CD4-positive, alpha-beta T cell treated with Interferon alpha-2 for 1 hour (primary cell): ENCODE data around the gene PALS2.

ENCODE experiments used
- DNase-seq, 2 donors: peaks; one replicate each; pipeline ENCODE4 v3.0.0-alpha.2; 2020 to 2022

The PALS2 gene

GRCh38 chr7:24572997-24573553, at the start of gene PALS2:
TSS of gene PALS2 (plus strand) at chr7:24573452. CDS start at chr7:24623668, 50,216 bp downstream.
- DNase-seq = peak; percentile 85 to 87

GRCh38 chr7:24531255-24531654, 42.0 kb upstream of the PALS2 start:
- no peak for DNase-seq

- no peak for DNase-seq
These were observed 36.6 kb upstream of the PALS2 start for GRCh38 chr7:24536682-24537081.

- no peak for DNase-seq
These were observed 32.3 kb upstream of the PALS2 start for GRCh38 chr7:24540956-24541355.

GRCh38 chr7:24545215-24545614, 28.0 kb upstream of the PALS2 start:
- DNase-seq = no peak

GRCh38 chr7:24548390-24548789, 24.9 kb upstream of the PALS2 start:
- DNase-seq = no peak

GRCh38 chr7:24549991-24550390, 23.3 kb upstream of the PALS2 start:
- DNase-seq = no peak

GRCh38 chr7:24555184-24555583, 18.1 kb upstream of the PALS2 start:
- no peak for DNase-seq

- no peak for DNase-seq
These were observed 17.5 kb upstream of the PALS2 start for GRCh38 chr7:24555719-24556118.

- DNase-seq = peak in 1 of 2 donors; percentile 13
These were observed 12.5 kb upstream of the PALS2 start for GRCh38 chr7:24560772-24561171.

GRCh38 chr7:24566274-24566673, 7.0 kb upstream of the PALS2 start:
- no peak for DNase-seq

GRCh38 chr7:24570983-24571382, 2.3 kb upstream of the PALS2 start:
- no peak for DNase-seq

GRCh38 chr7:24572016-24572392, 1.2 kb upstream of the PALS2 start:
- DNase-seq = no peak

- DNase-seq = peak in 1 of 2 donors; percentile 35
These were observed 757 bp upstream of the PALS2 start for GRCh38 chr7:24572393-24572996.

- peak; percentile 9 to 33 for DNase-seq
These were observed 494 bp downstream of the PALS2 start for GRCh38 chr7:24573554-24574338.

GRCh38 chr7:24574386-24574785, 1.1 kb downstream of the PALS2 start:
- DNase-seq = no peak

- DNase-seq = no peak
These were observed 1.7 kb downstream of the PALS2 start for GRCh38 chr7:24574950-24575349.

GRCh38 chr7:24576171-24577025, 3.1 kb downstream of the PALS2 start:
- peak in 1 of 2 donors; percentile 46 for DNase-seq

GRCh38 chr7:24578052-24578451, 4.8 kb downstream of the PALS2 start:
- no peak for DNase-seq

- no peak for DNase-seq
These were observed 7.2 kb downstream of the PALS2 start for GRCh38 chr7:24580283-24580946.

GRCh38 chr7:24582166-24582565, 8.9 kb downstream of the PALS2 start:
- no peak for DNase-seq

- DNase-seq = peak; percentile 52 to 71
These were observed 14.6 kb downstream of the PALS2 start for GRCh38 chr7:24587853-24588252.

GRCh38 chr7:24591152-24591551, 17.9 kb downstream of the PALS2 start:
- DNase-seq = no peak
